Neural cell (in vitro differentiated cells): Measurements from ENCODE around the gene ETV6. TPM values are rescaled to one million over a fixed set of nuclear protein-coding genes. Genes with fewer than 3 reads are reported as not detected.
"Not testable (repeated sequence)": the region's sequence is repeated elsewhere in the genome, so short reads cannot be mapped to it uniquely, and the experiment has no call there.

Experiments used
- H2AFZ ChIP-seq: fragments of 200-600, 300-800 bp; sonication (generic), shearing (Covaris generic); 2 replicates; pipeline ENCODE4 v1.6.0; 2014; ENCODE audit warnings: low read depth, mild to moderate bottlenecking, antibody characterized with exemption, low read length, moderate library complexity
- H3F3A ChIP-seq: fragments of 200-600 bp; shearing (Covaris generic); 2 replicates; pipeline ENCODE4 v1.6.1; 2016; ENCODE audit warnings: mild to moderate bottlenecking, moderate library complexity, mixed read lengths, antibody characterized with exemption, low read length; ENCODE audit not compliant: insufficient read depth, poor library complexity, severe bottlenecking
- H3K27ac ChIP-seq: fragments of 200-600, 300-800 bp; sonication (generic), shearing (Covaris generic); 2 replicates; pipeline ENCODE4 v1.5.1; 2014; ENCODE audit warnings: mild to moderate bottlenecking, low read length, moderate library complexity
- H3K27me3 ChIP-seq: fragments of 300-800, 200-600 bp; sonication (generic), shearing (Covaris generic); 2 replicates; pipeline ENCODE4 v1.6.0; 2014; ENCODE audit warnings: mild to moderate bottlenecking, low read depth, low read length, moderate library complexity; ENCODE audit not compliant: insufficient read depth
- H3K36me3 ChIP-seq: fragments of 300-800, 200-600 bp; sonication (generic), shearing (Covaris generic); 2 replicates; pipeline ENCODE4 v1.5.1; 2014; ENCODE audit warnings: mild to moderate bottlenecking, antibody characterized with exemption, low read length, moderate library complexity; ENCODE audit not compliant: insufficient read depth
- H3K4me2 ChIP-seq: fragments of 300-800, 200-600 bp; sonication (generic), shearing (Covaris generic); 2 replicates; pipeline ENCODE4 v1.6.0; 2014; ENCODE audit warnings: mild to moderate bottlenecking, low read length
- H3K4me3 ChIP-seq: fragments of 300-800, 200-600 bp; sonication (generic), shearing (Covaris generic); 2 replicates; pipeline ENCODE4 v1.5.1; 2014; ENCODE audit warnings: mild to moderate bottlenecking, low read length, moderate library complexity
- H3K79me2 ChIP-seq: fragments of 200-600 bp; shearing (Covaris generic); replicated peaks from 2 replicates; pipeline ENCODE4 v1.6.0; 2014; ENCODE audit warnings: mild to moderate bottlenecking, low read length, moderate library complexity; ENCODE audit not compliant: insufficient read depth
- H3K9ac ChIP-seq: fragments of 300-800, 200-600 bp; sonication (generic), shearing (Covaris generic); 2 replicates; pipeline ENCODE4 v1.6.1; 2016; ENCODE audit warnings: mild to moderate bottlenecking, low read length, mixed read lengths
- H3K9me2 ChIP-seq: fragments of 200-600 bp; shearing (Covaris generic); 2 replicates; pipeline ENCODE4 v1.6.1; 2016; ENCODE audit warnings: mild to moderate bottlenecking, low read length, mixed read lengths; ENCODE audit not compliant: insufficient read depth
- H3K9me3 ChIP-seq: fragments of 200-600, 300-800 bp; sonication (generic), shearing (Covaris generic); 2 replicates; pipeline ENCODE4 v1.6.1; 2016; ENCODE audit warnings: mild to moderate bottlenecking, mixed run types, low read length, moderate library complexity, mixed read lengths
- H4K20me1 ChIP-seq: fragments of 200-600 bp; shearing (Covaris generic); 2 replicates; pipeline ENCODE4 v1.6.1; 2016; ENCODE audit warnings: mild to moderate bottlenecking, mixed run types; ENCODE audit not compliant: insufficient read depth
- CTCF ChIP-seq: fragments of 450-650 bp; IDR thresholded peaks from 2 replicates; pipeline ENCODE4 v1.5.1; 2014; ENCODE audit warnings: antibody characterized with exemption, mild to moderate bottlenecking, moderate library complexity; ENCODE audit not compliant: poor library complexity, severe bottlenecking
- EP300 ChIP-seq: fragments of 450-650 bp; conservative IDR thresholded peaks from 2 replicates; pipeline ENCODE4 v1.6.1; 2014; ENCODE audit warnings: antibody characterized with exemption, mild to moderate bottlenecking, moderate library complexity; ENCODE audit not compliant: poor library complexity, severe bottlenecking
- EZH2 ChIP-seq: fragments of 200-600, 300-800 bp; shearing (Covaris generic), sonication (generic); IDR thresholded peaks from 2 replicates; pipeline ENCODE4 v1.6.1; 2014; ENCODE audit warnings: antibody characterized with exemption, low read length, borderline replicate concordance, mild to moderate bottlenecking; ENCODE audit not compliant: insufficient read depth, poor library complexity, severe bottlenecking
- MXI1 ChIP-seq: fragments of 450-650 bp; conservative IDR thresholded peaks from 2 replicates; pipeline ENCODE4 v1.6.1; 2014; ENCODE audit warnings: antibody characterized with exemption, mild to moderate bottlenecking; ENCODE audit not compliant: poor library complexity, severe bottlenecking
- POLR2AphosphoS5 ChIP-seq: IDR thresholded peaks from 2 replicates; pipeline ENCODE4 v1.6.1; 2012
- RAD21 ChIP-seq: fragments of 450-650 bp; conservative IDR thresholded peaks from 2 replicates; pipeline ENCODE4 v1.6.1; 2014; ENCODE audit warnings: antibody characterized with exemption, mild to moderate bottlenecking, moderate library complexity
- SMC3 ChIP-seq: fragments of 450-650 bp; conservative IDR thresholded peaks from 2 replicates; pipeline ENCODE4 v1.6.1; 2014; ENCODE audit warnings: antibody characterized with exemption, mild to moderate bottlenecking, moderate library complexity; ENCODE audit not compliant: poor library complexity
- TAF1 ChIP-seq: IDR thresholded peaks from 2 replicates; pipeline ENCODE4 v1.6.1; 2012; ENCODE audit warnings: low read depth
- polyA plus RNA-seq: library from polyadenylated mRNA; depleted of rRNA; stranded (reverse); fragments of >200 nt; gene quantifications from 2 replicates; pipeline ENCODE4 v1.2.3, GENCODE V29; 2014

Gene ETV6
- polyA plus RNA-seq, 1 donor from 2014 or later, result 1.6 TPM

GRCh38 chr12:11631288-11631687, 18.2 kb upstream of the ETV6 start:
- no peak overlapping the region for H3K9ac ChIP-seq
- no peak overlapping the region for H2AFZ ChIP-seq
- H3K9me2 ChIP-seq, result no peaks in the 10 kb centered on the region
- no peaks in the 10 kb centered on the region for H4K20me1 ChIP-seq
- no peak overlapping the region for H3K4me3 ChIP-seq
- H3K27ac ChIP-seq, result no peak overlapping the region
- H3F3A ChIP-seq, result no peaks in the 10 kb centered on the region
- TF ChIP-seq RAD21 (no peak), TAF1 (no peak), SMC3 (no peak), EP300 (no peak)
- no peaks in the 10 kb centered on the region for H3K36me3 ChIP-seq
- peaks cover 5% of the 10 kb centered on the region for H3K9me3 ChIP-seq
- no peaks in the 10 kb centered on the region for H3K27me3 ChIP-seq
- H3K79me2 ChIP-seq, result no peaks in the 10 kb centered on the region
- H3K4me2 ChIP-seq, result no peak overlapping the region

- not testable (repeated sequence) for H3K36me3 ChIP-seq, H3K4me3 ChIP-seq, H3K9me3 ChIP-seq, H3K4me2 ChIP-seq, H3K27me3 ChIP-seq, H3K79me2 ChIP-seq, H3K27ac ChIP-seq, H3K9ac ChIP-seq, H3F3A ChIP-seq, H3K9me2 ChIP-seq, H2AFZ ChIP-seq, H4K20me1 ChIP-seq
Measured at GRCh38 chr12:11631881-11632280, 17.6 kb upstream of the ETV6 start.

- Histone ChIP-seq H3F3A (no peaks in the 10 kb centered on the region), H3K27me3 (no peaks in the 10 kb centered on the region), H2AFZ (no peak overlapping the region), H3K36me3 (no peaks in the 10 kb centered on the region), H4K20me1 (no peaks in the 10 kb centered on the region), H3K79me2 (no peaks in the 10 kb centered on the region), H3K27ac (no peak overlapping the region), H3K4me3 (no peak overlapping the region), H3K4me2 (no peak overlapping the region), H3K9ac (no peak overlapping the region), H3K9me3 (peaks cover 5% of the 10 kb centered on the region), H3K9me2 (no peaks in the 10 kb centered on the region)
- no peak for TF ChIP-seq EZH2
- TF ChIP-seq MXI1, result no peak
- no peak for TF ChIP-seq CTCF
- TF ChIP-seq POLR2AphosphoS5, result no peak
- no peak for TF ChIP-seq EP300
- no peak for TF ChIP-seq RAD21
Measured at GRCh38 chr12:11633968-11634367, 15.5 kb upstream of the ETV6 start.

- no peak overlapping the region for H3K4me2 ChIP-seq
- no peak overlapping the region for H3K27ac ChIP-seq
- H3K4me3 ChIP-seq, result no peak overlapping the region
- no peak overlapping the region for H3K9ac ChIP-seq
- no peaks in the 10 kb centered on the region for H3K79me2 ChIP-seq
- TF ChIP-seq TAF1, result no peak
- H3K36me3 ChIP-seq, result no peaks in the 10 kb centered on the region
- H3K9me3 ChIP-seq, result peaks cover 5% of the 10 kb centered on the region
- no peaks in the 10 kb centered on the region for H4K20me1 ChIP-seq
- H3F3A ChIP-seq, result no peaks in the 10 kb centered on the region
- no peaks in the 10 kb centered on the region for H3K27me3 ChIP-seq
- H3K9me2 ChIP-seq, result no peaks in the 10 kb centered on the region
- no peak overlapping the region for H2AFZ ChIP-seq
Measured at GRCh38 chr12:11635341-11635740, 14.1 kb upstream of the ETV6 start.
